Erythroblast (primary cell): Measurements from ENCODE around the gene RPS16.
A peak's percentile ranks its signal among the peaks of the same experiment; 100 is the strongest.
"Not testable (repeated sequence)": the region's sequence is repeated elsewhere in the genome, so short reads cannot be mapped to it uniquely, and the experiment has no call there.

Experiments
- DNase-seq, 2 experiments: peaks; one replicate each; lab custom pipeline; 2025; lab: John Stamatoyannopoulos, UW
- GATA1 ChIP-seq: IDR thresholded peaks from 2 replicates; pipeline ENCODE4 v1.6.1; 2011; ENCODE audit warnings: low read depth, mild to moderate bottlenecking, control low read depth, low read length, moderate library complexity
- POLR2A ChIP-seq: IDR thresholded peaks from 2 replicates; pipeline ENCODE4 v1.6.1; 2011; ENCODE audit warnings: mild to moderate bottlenecking, low read length

Gene RPS16

DNA sequence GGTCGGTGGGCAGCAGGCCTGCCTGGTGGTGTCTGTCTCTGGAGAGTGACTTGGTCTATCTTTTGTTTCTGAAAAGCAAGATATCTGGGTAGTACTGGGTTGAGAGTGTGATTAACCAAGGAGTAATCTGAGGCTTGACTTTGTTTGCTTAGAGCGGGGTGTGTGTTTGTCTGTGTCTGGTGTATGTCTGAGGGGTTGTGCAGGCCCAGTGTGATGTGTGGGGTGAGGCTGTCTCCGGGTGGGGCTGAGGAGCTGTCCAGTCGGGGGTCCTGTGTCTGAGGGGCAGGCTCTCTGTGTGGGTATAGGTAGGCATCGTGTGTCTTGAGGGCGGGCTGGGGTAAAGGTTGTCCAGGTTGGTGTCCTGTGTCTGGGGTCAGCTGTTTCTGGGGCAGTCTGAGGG, 33.8 kb upstream of the RPS16 start:
- TF ChIP-seq POLR2A (no peak), GATA1 (no peak)
- no peak for DNase-seq

DNA sequence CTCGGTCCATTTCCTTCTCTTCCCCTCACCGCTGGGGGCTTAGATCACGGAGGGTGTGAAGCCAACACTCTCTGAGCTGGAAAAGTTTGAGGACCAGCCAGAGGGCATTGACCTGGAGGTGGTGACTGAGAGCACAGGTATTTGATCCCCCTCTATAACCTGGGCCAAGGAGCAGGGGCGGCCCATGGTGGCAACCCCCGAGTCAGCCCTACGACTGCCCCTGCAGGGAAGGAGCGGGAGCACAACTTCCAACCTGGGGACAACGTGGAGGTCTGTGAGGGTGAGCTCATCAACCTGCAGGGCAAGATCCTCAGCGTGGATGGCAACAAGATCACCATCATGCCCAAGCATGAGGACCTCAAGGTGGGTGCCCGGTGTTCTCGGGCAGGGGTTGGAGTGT, 33.3 kb upstream of the RPS16 start:
- TF ChIP-seq POLR2A (no peak), GATA1 (no peak)
- DNase-seq: no peak

DNA sequence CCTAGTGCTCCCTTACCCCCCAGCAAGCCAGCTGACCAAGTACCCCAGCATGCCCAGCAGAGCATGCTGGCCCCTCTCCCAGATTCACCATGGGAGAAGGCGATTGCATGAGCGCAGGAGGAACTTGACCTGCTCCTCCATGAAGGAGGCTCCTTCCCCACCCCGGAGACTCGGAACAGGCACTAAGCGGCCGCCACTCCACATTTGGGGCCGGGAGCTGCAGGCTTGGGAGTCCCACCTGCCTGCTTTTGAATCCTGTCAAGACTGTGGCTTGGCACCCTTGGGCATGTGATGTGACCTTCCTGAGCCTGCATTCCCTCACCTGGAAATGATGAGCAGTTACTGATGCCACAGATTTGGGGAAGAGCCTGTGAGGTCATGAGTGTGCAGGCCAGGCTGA, 32.2 kb upstream of the RPS16 start:
- TF ChIP-seq POLR2A: no peak
- no peak for DNase-seq

DNA sequence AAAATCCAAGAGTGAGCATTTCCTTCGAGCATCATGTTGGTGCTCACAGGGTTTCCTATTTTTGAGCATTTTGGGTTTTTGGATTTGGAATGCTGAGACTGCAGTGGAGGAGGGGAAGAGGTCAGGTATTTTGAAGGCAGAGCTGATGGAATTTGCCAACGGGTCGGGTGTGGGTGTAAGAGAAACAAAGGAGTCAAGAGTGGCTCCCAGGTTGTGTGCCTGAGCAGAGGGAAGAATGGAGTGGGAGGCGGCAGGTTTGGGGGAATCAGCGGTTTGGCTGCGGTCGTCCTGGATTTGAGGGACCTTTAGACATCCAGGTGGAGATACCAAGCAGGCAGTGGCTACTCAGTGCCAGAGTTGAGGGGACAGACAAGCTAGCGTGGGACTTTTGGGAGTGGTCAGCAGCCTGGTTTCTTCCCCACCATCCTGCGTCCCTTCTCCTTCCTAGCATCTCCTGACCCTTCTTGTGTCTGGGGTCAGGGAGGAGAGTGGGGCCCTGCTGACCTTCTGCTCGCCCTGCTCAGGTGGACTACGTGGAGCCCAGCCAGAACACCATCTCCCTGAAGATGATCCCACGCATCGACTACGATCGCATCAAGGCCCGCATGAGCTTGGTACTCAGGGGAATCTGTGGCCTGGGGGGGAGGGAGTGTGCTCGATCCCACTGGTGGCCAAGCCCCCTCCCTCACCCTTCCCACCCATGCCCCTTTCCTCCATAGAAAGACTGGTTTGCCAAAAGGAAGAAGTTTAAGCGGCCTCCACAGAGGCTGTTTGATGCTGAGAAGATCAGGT, 30.4 kb upstream of the RPS16 start:
- DNase-seq: no peak
- no peak for TF ChIP-seq POLR2A
- TF ChIP-seq GATA1: no peak

DNA sequence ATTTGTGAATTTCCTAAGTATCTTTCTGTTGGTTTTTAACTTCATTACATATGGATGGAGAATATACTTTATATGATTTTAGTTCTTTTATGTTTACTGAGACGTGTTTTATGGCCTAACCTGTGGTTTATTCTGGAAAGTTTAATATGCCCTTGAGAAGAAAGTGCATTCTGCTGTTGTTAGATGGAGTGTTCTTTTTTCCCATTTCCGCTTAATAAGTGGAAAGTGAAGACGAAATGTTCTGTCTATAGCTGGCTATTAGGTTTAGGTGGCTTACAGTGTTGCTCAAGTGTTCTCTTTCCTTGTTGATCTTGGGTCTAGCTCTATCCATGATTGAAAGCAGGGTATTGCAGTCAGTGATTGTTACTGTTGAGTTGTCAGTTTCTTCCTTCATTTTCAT, 27.7 kb upstream of the RPS16 start:
- no peak for DNase-seq
- TF ChIP-seq GATA1: no peak
- TF ChIP-seq POLR2A: no peak

DNA sequence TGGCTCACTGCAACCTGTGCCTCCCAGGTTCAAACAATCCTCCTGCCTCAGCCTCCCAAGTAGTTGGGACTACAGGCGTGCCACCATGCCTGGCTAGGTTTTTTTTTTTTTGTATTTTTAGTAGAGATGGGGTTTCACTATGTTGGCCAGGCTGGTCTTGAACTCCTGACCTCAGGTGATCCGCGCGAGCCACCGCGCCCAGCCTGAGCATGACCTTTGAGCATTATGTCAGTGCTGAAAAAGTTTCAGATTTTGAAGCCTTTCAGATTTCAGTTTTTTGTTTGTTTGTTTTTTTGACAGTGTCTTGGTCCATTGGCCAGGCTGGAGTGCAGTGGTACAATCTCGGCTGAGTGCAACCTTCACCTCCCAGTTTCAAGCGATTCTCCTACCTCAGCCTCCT, 15.5 kb upstream of the RPS16 start:
- DNase-seq: not testable (repeated sequence)

DNA sequence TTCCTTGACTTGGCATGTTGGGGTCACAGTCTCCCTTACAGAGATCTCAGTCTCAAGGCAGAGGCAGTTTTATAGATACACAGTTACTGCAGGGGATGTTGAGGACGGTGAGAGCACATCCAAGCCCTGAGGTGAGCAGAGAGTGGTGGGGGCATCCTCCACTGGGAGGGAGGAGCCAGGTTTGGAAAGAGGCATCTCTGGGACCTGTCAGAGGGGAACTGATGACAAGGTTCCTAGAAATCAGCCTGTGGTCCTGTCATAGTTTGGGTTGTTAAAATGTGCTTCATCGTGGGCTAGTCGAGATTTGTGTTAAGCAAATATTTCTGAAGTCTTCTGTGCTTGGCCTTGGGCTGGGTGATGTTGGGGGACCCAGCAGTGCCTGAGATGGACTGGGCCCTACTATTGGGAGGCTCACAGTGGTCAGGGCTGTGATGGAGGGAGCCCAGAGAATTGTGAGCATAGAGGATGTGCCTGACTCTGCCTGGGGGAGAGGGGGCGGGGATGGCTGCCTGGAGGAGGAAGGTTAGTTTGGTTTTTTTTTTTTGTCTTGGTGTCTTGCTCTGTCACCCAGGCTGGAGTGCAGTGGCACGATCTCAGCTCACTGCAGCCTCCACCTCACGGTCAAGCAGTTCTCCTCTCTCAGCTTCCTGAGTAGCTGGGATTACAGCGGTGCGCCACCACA, 13.5 kb upstream of the RPS16 start:
- DNase-seq: no peak
- TF ChIP-seq POLR2A: no peak
- TF ChIP-seq GATA1: no peak

DNA sequence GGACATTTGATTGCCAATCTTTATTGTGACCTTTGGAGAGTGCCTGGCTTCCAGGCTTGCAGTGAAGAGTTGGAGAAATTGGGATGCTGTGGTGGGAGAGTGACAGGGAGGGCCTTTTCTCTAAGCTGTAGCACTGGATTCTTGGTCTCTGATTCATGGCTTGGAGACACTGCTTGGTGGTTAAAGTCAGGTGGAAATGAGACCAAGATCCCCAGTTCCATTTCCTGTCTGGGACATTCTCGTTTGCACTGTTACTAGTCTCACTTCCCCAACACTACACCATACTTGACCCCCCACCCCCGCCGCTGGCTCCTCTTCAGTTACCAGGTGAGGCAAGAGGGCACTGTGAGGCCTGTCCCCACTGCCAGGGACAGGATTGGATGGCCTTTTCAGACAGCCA, 12.5 kb upstream of the RPS16 start:
- TF ChIP-seq GATA1: no peak
- no peak for TF ChIP-seq POLR2A
- DNase-seq: no peak

DNA sequence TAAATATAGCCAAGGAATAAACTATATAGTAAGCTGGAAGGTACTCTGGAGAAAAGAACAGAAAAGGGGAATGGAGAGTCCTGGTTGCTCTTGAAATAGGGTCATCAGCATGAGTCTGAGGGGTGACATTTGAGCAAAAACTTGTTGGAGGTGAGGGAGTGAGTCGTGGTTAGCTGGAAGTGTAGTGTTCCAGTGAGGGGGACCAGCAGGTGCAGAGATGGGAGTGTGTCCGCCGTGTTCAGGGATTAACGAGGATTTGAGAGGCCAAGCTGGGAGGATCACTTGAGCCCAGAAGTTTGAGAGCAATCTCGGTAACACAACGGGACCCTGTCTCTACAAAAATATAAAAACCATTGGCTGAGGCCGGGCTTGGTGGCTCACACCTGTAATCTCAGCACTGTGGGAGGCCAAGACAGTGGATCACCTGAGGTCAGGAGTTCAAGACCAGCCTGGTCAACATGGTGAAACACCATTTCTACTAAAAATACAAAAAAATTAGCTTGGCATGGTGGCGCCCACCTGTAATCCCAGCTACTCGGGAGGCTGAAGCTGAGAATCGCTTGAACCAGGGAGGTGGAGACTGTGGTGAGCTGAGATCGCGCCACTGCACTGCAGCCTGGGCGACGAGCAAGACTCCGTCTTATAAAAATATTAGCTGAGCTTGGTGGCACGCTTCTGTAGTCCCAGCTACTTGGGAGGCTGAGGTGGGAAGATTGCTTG, 10.8 kb upstream of the RPS16 start:
- DNase-seq: no peak
- TF ChIP-seq GATA1: no peak
- no peak for TF ChIP-seq POLR2A

DNA sequence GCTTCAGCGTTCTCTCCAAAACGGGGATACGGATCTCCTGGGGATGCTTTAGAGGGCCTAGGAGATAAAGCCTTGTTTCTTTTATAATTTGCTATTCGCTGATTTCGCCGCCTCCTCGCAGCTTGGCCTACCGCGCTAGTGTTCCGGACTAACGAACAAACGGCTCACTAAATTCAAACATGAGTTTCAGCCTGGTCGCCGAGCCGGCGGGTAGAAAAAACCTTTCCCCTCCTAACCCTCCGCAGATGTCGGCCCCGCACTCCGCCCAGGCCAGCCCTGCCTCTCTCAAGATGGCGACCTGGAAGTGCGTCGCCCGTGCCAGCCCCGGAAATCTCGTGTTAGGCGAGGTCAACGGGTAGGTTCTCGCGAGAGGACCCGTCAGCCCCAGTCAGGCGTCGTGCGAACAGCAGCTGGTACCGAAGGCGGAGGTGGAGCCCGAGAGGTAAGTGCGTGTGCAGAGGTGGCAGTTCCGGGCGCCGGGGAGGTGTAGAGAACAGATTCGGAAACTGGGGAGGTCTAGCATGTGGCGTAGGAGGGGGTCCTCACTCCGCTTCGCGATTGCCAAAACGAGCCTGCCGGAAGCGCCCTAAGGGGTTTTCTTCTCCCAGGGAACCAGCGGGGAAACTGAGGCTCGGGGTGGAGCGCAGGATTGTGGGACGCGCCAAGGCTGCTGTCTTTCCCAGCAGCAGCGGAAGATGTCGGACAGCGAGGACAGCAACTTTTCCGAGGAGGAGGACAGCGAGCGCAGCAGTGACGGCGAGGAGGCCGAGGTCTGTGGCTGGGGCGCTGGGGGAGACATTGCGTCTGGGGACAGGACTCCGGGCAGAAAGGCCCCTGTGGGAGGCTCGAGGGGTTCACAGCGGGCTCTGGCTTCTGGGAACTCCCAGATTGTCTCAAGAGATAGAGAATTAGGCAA, 9.7 kb upstream of the RPS16 start, which contains the start of gene SUPT5H:
Gene SUPT5H (plus strand): TSS at position 387 of the 916 bp plus-strand sequence. CDS start 309 bp downstream, at position 696.
- peak; percentile 99 for DNase-seq

DNA sequence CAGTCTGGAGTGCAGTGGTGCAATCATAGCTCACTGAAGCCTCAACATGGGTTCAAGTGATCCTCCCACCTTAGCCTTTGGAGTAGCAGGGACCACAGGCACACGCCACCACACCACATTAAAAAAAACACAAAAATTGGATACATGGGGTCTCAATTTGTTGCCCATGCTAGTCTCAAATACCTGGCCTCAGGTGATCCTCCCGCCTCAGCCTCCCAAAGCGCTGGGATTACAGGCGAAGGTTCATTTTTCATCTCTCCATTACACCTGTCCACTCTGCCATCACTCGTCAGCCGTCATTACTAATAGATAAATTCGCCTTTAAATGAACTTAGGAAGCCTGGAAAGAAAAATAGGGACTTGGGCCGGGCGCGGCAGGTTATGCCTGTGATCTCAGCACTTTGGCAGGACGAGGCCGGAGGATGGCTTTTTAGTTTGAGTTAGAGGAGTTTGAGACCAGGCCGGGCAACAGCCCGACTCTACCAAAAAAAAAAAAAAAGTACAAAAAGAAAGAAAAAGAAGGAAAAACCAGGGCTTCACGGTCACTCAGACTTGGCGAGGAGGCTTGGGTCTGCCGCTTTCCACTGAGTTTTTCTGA, 8.9 kb upstream of the RPS16 start:
- TF ChIP-seq POLR2A (no peak), GATA1 (no peak)

More for the DNA sequence above, 9.7 kb upstream of the RPS16 start, which contains the start of gene SUPT5H:
- TF ChIP-seq GATA1 (no peak), POLR2A (peak; percentile 96)

DNA sequence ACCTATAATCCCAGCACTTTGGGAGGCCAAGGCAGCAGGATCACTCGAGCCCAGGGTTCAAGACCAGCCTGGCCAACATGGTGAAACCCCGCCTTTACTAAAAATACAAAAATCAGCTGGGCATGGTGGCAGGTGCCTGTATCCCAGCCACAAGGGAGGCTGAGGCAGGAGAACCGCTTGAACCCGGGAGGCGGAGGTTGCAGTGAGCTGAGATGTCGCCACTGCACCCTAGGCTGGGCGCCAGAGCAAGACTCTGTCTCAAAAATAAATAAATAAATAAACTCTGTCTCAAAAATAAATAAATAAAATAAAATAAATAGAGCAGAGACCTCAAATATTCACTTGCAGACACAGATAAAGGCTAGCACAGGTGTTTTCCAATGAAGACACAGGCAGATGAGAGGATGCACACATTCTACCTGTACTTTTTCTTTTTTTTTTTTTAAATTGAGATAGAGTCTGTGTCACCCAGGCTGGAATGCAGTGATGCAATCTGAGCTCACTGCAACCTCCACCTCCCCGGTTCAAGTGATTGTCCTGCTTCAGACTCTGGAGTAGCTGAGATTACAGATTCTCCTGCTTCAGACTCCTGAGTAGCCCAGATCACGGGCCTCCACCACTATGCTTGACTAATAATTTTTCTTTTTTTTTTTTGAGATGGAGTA, 2.7 kb upstream of the RPS16 start:
- DNase-seq: no peak
- no peak for TF ChIP-seq GATA1
- TF ChIP-seq POLR2A: no peak

More for the DNA sequence above, 8.9 kb upstream of the RPS16 start:
- DNase-seq: peak; percentile 69 to 79

DNA sequence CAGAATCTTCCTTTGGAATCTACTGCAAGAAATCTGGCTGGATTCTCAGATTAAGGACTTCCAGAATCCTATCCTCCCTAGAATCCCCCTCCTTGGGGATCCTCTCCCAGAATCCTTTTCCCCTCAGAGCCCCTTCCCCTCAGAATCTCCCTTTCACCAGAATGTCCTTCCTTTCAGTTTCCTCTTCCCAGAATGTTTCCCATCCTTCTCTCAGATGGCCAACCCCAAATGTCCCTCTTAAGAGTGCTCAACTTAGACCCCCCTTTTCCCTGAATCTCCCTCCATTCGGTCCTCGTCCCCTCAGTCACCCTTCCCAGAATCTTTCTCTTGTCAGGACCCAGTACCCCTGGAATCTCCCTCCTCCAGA, 584 bp upstream of the RPS16 start:
- TF ChIP-seq GATA1: no peak
- no peak for TF ChIP-seq POLR2A
- no peak for DNase-seq
